HCT116 (cell line): ENCODE data around the gene RAC2. TPM values are rescaled to one million over a fixed set of nuclear protein-coding genes. Genes with fewer than 3 reads are reported as not detected.

Source experiments
- ATAC-seq: fragments of 200-7000 bp; cut with Tn5 transposase; 2 replicates; pipeline ENCODE4 v1.9.1; 2020; ENCODE audit warnings: mild to moderate bottlenecking, moderate library complexity
- BruUV-seq: library from RNA; stranded (reverse); fragments of 400-500 nt; replicated peaks from 2 replicates; lab custom pipeline; 2021; lab: Mats Ljungman, UMichigan
- CTCF ChIA-PET: fragments of 300-600 bp; sonication (Branson Sonifier 250); formaldehyde crosslinking; loops from one replicate; lab custom pipeline; 2021; ENCODE audit warnings: antibody characterized with exemption; lab: Charles Lee
- POLR2A ChIA-PET: fragments of 300-600, 350-600 bp; sonication (Branson Sonifier 250); formaldehyde crosslinking; loops from one replicate; lab custom pipeline; 2021; ENCODE audit warnings: antibody characterized with exemption; lab: Charles Lee
- RAD21 ChIA-PET, 2 experiments: fragments of 300-600 bp; sonication (Branson Sonifier 250); formaldehyde crosslinking; loops; one replicate each; lab custom pipeline; 2023; ENCODE audit warnings: low total read pairs in 2 of 2; ENCODE audit not compliant: uncharacterized antibody in 2 of 2, unreplicated experiment in 2 of 2, low non-redundant PET in 1 of 2; lab: Charles Lee
- DNase-seq: peaks from one replicate; pipeline ENCODE4 v3.0.0-alpha.2; 2010; ENCODE audit warnings: low read depth, low spot score
- H2AFZ ChIP-seq: fragments of 200-600 bp; shearing (Covaris generic), sonication (generic); 2 replicates; pipeline ENCODE4 v1.6.1; 2017; ENCODE audit warnings: low read depth, mixed run types, mixed read lengths, antibody characterized with exemption, low read length; ENCODE audit not compliant: poor library complexity, severe bottlenecking
- H3K27ac ChIP-seq: 2 replicates; pipeline ENCODE4 v1.5.1; 2012; ENCODE audit warnings: low read depth, low read length
- H3K27me3 ChIP-seq: fragments of 200-600 bp; sonication (generic); 2 replicates; pipeline ENCODE4 v1.6.1; 2016; ENCODE audit warnings: mixed run types, low read length, mixed read lengths; ENCODE audit not compliant: insufficient read depth
- H3K36me3 ChIP-seq, 2 experiments: fragments of 200-500 bp in 1 of 2; fragments of 200-600 bp in 1 of 2; sonication (Bioruptor generic) in 1 of 2; sonication (generic) in 1 of 2; 2 replicates each; pipeline versions ENCODE4 v1.5.1 to v1.6.1; 2014 to 2016; ENCODE audit warnings: low read length in 2 of 2, inconsistent platforms in 1 of 2, mixed read lengths in 1 of 2, mixed run types in 1 of 2; ENCODE audit not compliant: insufficient read depth in 2 of 2, control insufficient read depth in 1 of 2
- H3K4me1 ChIP-seq, 2 experiments: fragments of 200-600 bp in 1 of 2; sonication (generic) in 1 of 2; 2 replicates each; pipeline versions ENCODE4 v1.5.1 to v1.6.1; 2012 to 2017; ENCODE audit warnings: low read length in 2 of 2, inconsistent platforms in 1 of 2, mild to moderate bottlenecking in 1 of 2, mixed read lengths in 1 of 2, mixed run types in 1 of 2, moderate library complexity in 1 of 2; ENCODE audit not compliant: insufficient read depth in 2 of 2, control insufficient read depth in 1 of 2
- H3K4me2 ChIP-seq: fragments of 200-600 bp; sonication (generic); 2 replicates; pipeline ENCODE4 v1.6.1; 2017; ENCODE audit warnings: mixed run types, low read length, mixed read lengths
- H3K4me3 ChIP-seq, 2 experiments: fragments of 200-600 bp in 1 of 2; sonication (generic) in 1 of 2; replicated peaks in 1 of 2; 2 replicates each; pipeline ENCODE4 v1.5.1; 2011 to 2016; ENCODE audit warnings: low read length in 2 of 2, control low read depth in 1 of 2, low read depth in 1 of 2, mild to moderate bottlenecking in 1 of 2, mixed read lengths in 1 of 2, mixed run types in 1 of 2
- H3K79me2 ChIP-seq: fragments of 200-600 bp; sonication (generic); 2 replicates; pipeline ENCODE4 v1.6.1; 2017; ENCODE audit warnings: mild to moderate bottlenecking, mixed run types, low read length, moderate library complexity, mixed read lengths; ENCODE audit not compliant: insufficient read depth
- H3K9ac ChIP-seq: fragments of 200-600 bp; sonication (generic); 2 replicates; pipeline ENCODE4 v1.6.1; 2016; ENCODE audit warnings: low read length, mixed read lengths
- H3K9me2 ChIP-seq: fragments of 200-600 bp; sonication (generic), shearing (Covaris generic); 2 replicates; pipeline ENCODE4 v1.6.1; 2017; ENCODE audit warnings: mixed run types, mild to moderate bottlenecking, moderate library complexity; ENCODE audit not compliant: insufficient read depth
- H3K9me3 ChIP-seq, 2 experiments: fragments of 200-500 bp in 1 of 2; fragments of 200-600 bp in 1 of 2; sonication (Bioruptor generic) in 1 of 2; sonication (generic) in 1 of 2; 2 replicates each; pipeline ENCODE4 v1.6.1; 2014 to 2017; ENCODE audit warnings: low read length in 2 of 2, mixed read lengths in 2 of 2, inconsistent platforms in 1 of 2, low read depth in 1 of 2, mild to moderate bottlenecking in 1 of 2, mixed run types in 1 of 2, moderate library complexity in 1 of 2; ENCODE audit not compliant: control insufficient read depth in 1 of 2, insufficient read depth in 1 of 2
- H4K20me1 ChIP-seq: fragments of 200-600 bp; sonication (generic), shearing (Covaris generic); 2 replicates; pipeline ENCODE4 v1.6.1; 2017; ENCODE audit warnings: mixed run types, mild to moderate bottlenecking, moderate library complexity; ENCODE audit not compliant: insufficient read depth
- ATF3 ChIP-seq: IDR thresholded peaks from 2 replicates; pipeline ENCODE4 v1.6.1; 2012
- CEBPB ChIP-seq: IDR thresholded peaks from 2 replicates; pipeline ENCODE4 v1.6.1; 2012; ENCODE audit warnings: low read depth
- CTCF ChIP-seq, 3 experiments: fragments of 200-600 bp in 1 of 3; sonication (generic) in 1 of 3; IDR thresholded peaks in 2 of 3; conservative IDR thresholded peaks in 1 of 3; 2 replicates each; pipeline ENCODE4 v1.5.1; 2012 to 2017; ENCODE audit warnings: low read depth in 2 of 3, low read length in 2 of 3, antibody characterized with exemption in 1 of 3, borderline replicate concordance in 1 of 3, control low read depth in 1 of 3, mild to moderate bottlenecking in 1 of 3, mixed read lengths in 1 of 3, mixed run types in 1 of 3, moderate library complexity in 1 of 3; ENCODE audit not compliant: insufficient read depth in 1 of 3
- EGR1 ChIP-seq: IDR thresholded peaks from 2 replicates; pipeline ENCODE4 v1.6.1; 2012; ENCODE audit warnings: low read depth
- ELF1 ChIP-seq: IDR thresholded peaks from 2 replicates; pipeline ENCODE4 v1.6.1; 2012; ENCODE audit warnings: low read depth, borderline replicate concordance
- EZH2 ChIP-seq: fragments of 200-600 bp; sonication (generic); IDR thresholded peaks from 2 replicates; pipeline ENCODE4 v1.6.1; 2017; ENCODE audit warnings: antibody characterized with exemption, mixed run types
- JUND ChIP-seq: IDR thresholded peaks from 2 replicates; pipeline ENCODE4 v1.6.1; 2012
- MAX ChIP-seq: IDR thresholded peaks from 2 replicates; pipeline ENCODE4 v1.6.1; 2012
- POLR2AphosphoS5 ChIP-seq: IDR thresholded peaks from 2 replicates; pipeline ENCODE4 v1.6.1; 2011; ENCODE audit warnings: mild to moderate bottlenecking, low read depth, low read length, moderate library complexity
- RAD21 ChIP-seq: IDR thresholded peaks from 2 replicates; pipeline ENCODE4 v1.6.1; 2012; ENCODE audit warnings: low read depth, mild to moderate bottlenecking
- SIN3A ChIP-seq: IDR thresholded peaks from 2 replicates; pipeline ENCODE4 v1.6.1; 2012; ENCODE audit warnings: low read depth
- SRF ChIP-seq: IDR thresholded peaks from 2 replicates; pipeline ENCODE4 v1.6.1; 2012; ENCODE audit warnings: low read depth
- YY1 ChIP-seq: IDR thresholded peaks from 2 replicates; pipeline ENCODE4 v1.6.1; 2011; ENCODE audit warnings: low read length, low read depth, moderate library complexity, mild to moderate bottlenecking; ENCODE audit not compliant: insufficient replicate concordance; ENCODE audit errors: extremely low read depth
- ZFX ChIP-seq: fragments of 450-650 bp; IDR thresholded peaks from 2 replicates; pipeline ENCODE4 v1.6.1; 2017
- ZNF274 ChIP-seq: fragments of 200-500 bp; sonication (Bioruptor generic); IDR thresholded peaks from 2 replicates; pipeline ENCODE4 v1.6.1; 2014; ENCODE audit warnings: mild to moderate bottlenecking, low read depth, low read length, inconsistent platforms
- intact Hi-C: fragments of 100-400 bp; cut with micrococcal nuclease; formaldehyde crosslinking; loops from 2 replicates; pipeline ENCODE4 v1.10.0; 2022
- total RNA-seq: library from RNA; stranded (reverse); gene quantifications from one replicate; pipeline ENCODE4 v1.2.1, GENCODE V29; 2021; ENCODE audit not compliant: unreplicated experiment
- TF ChIP-seq, protein P1 (sequence below): IDR thresholded peaks from 2 replicates; pipeline ENCODE4 v1.6.1; 2011; ENCODE audit warnings: mild to moderate bottlenecking, low read length, moderate library complexity; ENCODE audit not compliant: insufficient replicate concordance; ENCODE audit errors: extremely low read depth

The RAC2 gene
- total RNA-seq, 1 experiment from 2014 or later, result 62.0 TPM

- no peaks in the 10 kb centered on the region for H3K27me3 ChIP-seq
- RAD21 ChIA-PET, result no interaction called here
- CTCF ChIA-PET, result no interaction called here
- H3K36me3 ChIP-seq, result no peaks in the 10 kb centered on the region
- H3K9ac ChIP-seq, result no peak overlapping the region
- H3K4me2 ChIP-seq, result peak overlapping the region; percentile 61; the same call in 1 of the 2 replicates
- H3K4me1 ChIP-seq, result peaks cover 10 to 24% of the 10 kb centered on the region in 2 experiments
- H4K20me1 ChIP-seq, result no peaks in the 10 kb centered on the region
- peaks cover 0 to 5% of the 10 kb centered on the region in 2 experiments; a peak in 1 of 4 replicates for H3K9me3 ChIP-seq
- TF ChIP-seq SIN3A, result no peak
- no peak for TF ChIP-seq YY1
- 0 out of 6 replicates have a peak, but pooled peaks of 2 of the 3 experiments have one; percentile 2 to 7 for TF ChIP-seq CTCF (IDR thresholded peaks at IDR 0.05 in 2 of 3, conservative IDR thresholded peaks at IDR 0.05 in 1 of 3; ENCODE audit: borderline replicate concordance in 1 of 3, insufficient read depth in 1 of 3, low read depth in 2 of 3, low read length in 2 of 3)
- TF ChIP-seq ZFX, result no peak
- intact Hi-C loops, result no loop called here
- ATAC-seq (0 out of 2 replicates have a peak, but pooled peaks have one; percentile 6), DNase-seq (no peak)
- no peaks in the 10 kb centered on the region for H3K79me2 ChIP-seq
- no peak overlapping the region for H2AFZ ChIP-seq
- POLR2A ChIA-PET, result interaction anchor here (0.7 kb wide), 1 partner anchor 170 kb away, joined by 6 read pairs; no protein-coding TSS in a partner anchor
- no TSS peak for BruUV-seq
- H3K27ac ChIP-seq, result no peak overlapping the region
- H3K9me2 ChIP-seq, result no peaks in the 10 kb centered on the region
- H3K4me3 ChIP-seq, result no peak overlapping the region
Observed at GRCh38 chr22:37283393-37283937, 39.4 kb upstream of the RAC2 start.

- no TSS peak for BruUV-seq
- Histone ChIP-seq H3K9me2 (no peaks in the 10 kb centered on the region), H2AFZ (no peak within 1 kb of the TSS), H3K4me2 (peak within 1 kb of the TSS; percentile 61), H3K36me3 (no peaks in the 10 kb centered on the region), H3K4me1 (peaks cover 11 to 27% of the 10 kb centered on the region in 2 experiments), H3K4me3 (peak within 1 kb of the TSS; percentile 30 to 39), H3K27me3 (no peaks in the 10 kb centered on the region), H3K27ac (no peak within 1 kb of the TSS; the same call in 1 of the 2 replicates), H3K9me3 (peaks cover 0 to 5% of the 10 kb centered on the region in 2 experiments; a peak in 1 of 4 replicates), H4K20me1 (no peaks in the 10 kb centered on the region), H3K79me2 (no peaks in the 10 kb centered on the region), H3K9ac (peak within 1 kb of the TSS; percentile 19)
- CTCF ChIA-PET, result no interaction called here
- intact Hi-C loops, result no loop called here
- DNase-seq, result no peak
- POLR2A ChIA-PET, result no interaction called here
- peak; percentile 88 for ATAC-seq
- RAD21 ChIA-PET, result interaction anchor here in 1 of 2 experiments (0.6 kb wide), 1 partner anchor 176 kb away, joined by 3 read pairs; no protein-coding TSS in a partner anchor
- TF ChIP-seq ELF1 (no peak), ZNF274 (no peak), MAX (no peak), SIN3A (no peak), POLR2AphosphoS5 (0 out of 2 replicates have a peak, but pooled peaks have one; percentile 22), RAD21 (no peak), JUND (peak; percentile 46), ATF3 (no peak), EZH2 (no peak), EGR1 (no peak), SRF (no peak), CEBPB (no peak)
- TF ChIP-seq, protein P1, sequence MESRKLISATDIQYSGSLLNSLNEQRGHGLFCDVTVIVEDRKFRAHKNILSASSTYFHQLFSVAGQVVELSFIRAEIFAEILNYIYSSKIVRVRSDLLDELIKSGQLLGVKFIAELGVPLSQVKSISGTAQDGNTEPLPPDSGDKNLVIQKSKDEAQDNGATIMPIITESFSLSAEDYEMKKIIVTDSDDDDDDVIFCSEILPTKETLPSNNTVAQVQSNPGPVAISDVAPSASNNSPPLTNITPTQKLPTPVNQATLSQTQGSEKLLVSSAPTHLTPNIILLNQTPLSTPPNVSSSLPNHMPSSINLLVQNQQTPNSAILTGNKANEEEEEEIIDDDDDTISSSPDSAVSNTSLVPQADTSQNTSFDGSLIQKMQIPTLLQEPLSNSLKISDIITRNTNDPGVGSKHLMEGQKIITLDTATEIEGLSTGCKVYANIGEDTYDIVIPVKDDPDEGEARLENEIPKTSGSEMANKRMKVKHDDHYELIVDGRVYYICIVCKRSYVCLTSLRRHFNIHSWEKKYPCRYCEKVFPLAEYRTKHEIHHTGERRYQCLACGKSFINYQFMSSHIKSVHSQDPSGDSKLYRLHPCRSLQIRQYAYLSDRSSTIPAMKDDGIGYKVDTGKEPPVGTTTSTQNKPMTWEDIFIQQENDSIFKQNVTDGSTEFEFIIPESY, result no peak
Observed at GRCh38 chr22:37282385-37282677, 38.3 kb upstream of the RAC2 start, which contains the start of gene CYTH4. CYTH4 (plus strand) TSS chr22:37282508; CDS start chr22:37282570, 62 bp downstream.
